Trophoblast cell (in vitro differentiated cells and primary cell): ENCODE data around the gene EML1.

Experiments
- DNase-seq, 2 donors: peaks; one replicate each; pipeline ENCODE4 v3.0.0-alpha.2; 2016
- H2AFZ ChIP-seq: 2 replicates; pipeline ENCODE4 v1.6.1; 2013; ENCODE audit warnings: low read length, moderate library complexity, mild to moderate bottlenecking; ENCODE audit not compliant: insufficient read depth, poor library complexity
- H2AK5ac ChIP-seq: 2 replicates; pipeline ENCODE4 v1.6.1; 2013; ENCODE audit warnings: mild to moderate bottlenecking, low read length
- H2BK120ac ChIP-seq: 2 replicates; pipeline ENCODE4 v1.6.1; 2013; ENCODE audit warnings: low read length, mild to moderate bottlenecking, moderate library complexity; ENCODE audit not compliant: insufficient read depth, poor library complexity
- H2BK12ac ChIP-seq: 2 replicates; pipeline ENCODE4 v1.6.1; 2013; ENCODE audit warnings: mild to moderate bottlenecking, low read length, moderate library complexity
- H2BK5ac ChIP-seq: 2 replicates; pipeline ENCODE4 v1.6.1; 2013; ENCODE audit warnings: low read length, low read depth, moderate library complexity, mild to moderate bottlenecking; ENCODE audit not compliant: poor library complexity
- H3K14ac ChIP-seq: 2 replicates; pipeline ENCODE4 v1.6.1; 2013; ENCODE audit warnings: mild to moderate bottlenecking, low read length
- H3K18ac ChIP-seq: 2 replicates; pipeline ENCODE4 v1.6.1; 2013; ENCODE audit warnings: mild to moderate bottlenecking, low read length
- H3K23ac ChIP-seq: 2 replicates; pipeline ENCODE4 v1.6.1; 2013; ENCODE audit warnings: low read length
- H3K27ac ChIP-seq: 2 replicates; pipeline ENCODE4 v1.5.1; 2013; ENCODE audit warnings: low read depth, mild to moderate bottlenecking, inconsistent platforms, low read length, moderate library complexity
- H3K27me3 ChIP-seq: 2 replicates; pipeline ENCODE4 v1.6.1; 2013; ENCODE audit warnings: inconsistent platforms, mild to moderate bottlenecking, low read length, moderate library complexity; ENCODE audit not compliant: insufficient read depth
- H3K36me3 ChIP-seq, 2 experiments: 1 replicate in 1 of 2; 2 replicates in 1 of 2; pipeline ENCODE4 v1.6.1; 2013; ENCODE audit warnings: low read length in 2 of 2, mild to moderate bottlenecking in 2 of 2, moderate library complexity in 1 of 2; ENCODE audit not compliant: insufficient read depth in 2 of 2, control insufficient read depth in 1 of 2
- H3K4ac ChIP-seq: 2 replicates; pipeline ENCODE4 v1.6.1; 2013; ENCODE audit warnings: low read depth, mild to moderate bottlenecking, low read length, moderate library complexity
- H3K4me1 ChIP-seq, 2 experiments: 1 replicate in 1 of 2; 2 replicates in 1 of 2; pipeline ENCODE4 v1.6.1; 2013; ENCODE audit warnings: low read length in 2 of 2, mild to moderate bottlenecking in 2 of 2, moderate library complexity in 1 of 2; ENCODE audit not compliant: insufficient read depth in 2 of 2, control insufficient read depth in 1 of 2
- H3K4me2 ChIP-seq: 2 replicates; pipeline ENCODE4 v1.6.1; 2013; ENCODE audit warnings: inconsistent platforms, mild to moderate bottlenecking, low read length, moderate library complexity
- H3K4me3 ChIP-seq: 2 replicates; pipeline ENCODE4 v1.5.1; 2013; ENCODE audit warnings: mild to moderate bottlenecking, low read depth, low read length, inconsistent platforms
- H3K79me1 ChIP-seq: one replicate; pipeline ENCODE4 v1.6.1; 2013; ENCODE audit warnings: low read length
- H3K79me2 ChIP-seq: 2 replicates; pipeline ENCODE4 v1.6.1; 2013; ENCODE audit warnings: low read length, mild to moderate bottlenecking; ENCODE audit not compliant: control insufficient read depth, insufficient read depth, poor library complexity
- H3K9ac ChIP-seq: 2 replicates; pipeline ENCODE4 v1.6.1; 2013; ENCODE audit warnings: mild to moderate bottlenecking, low read length
- H3K9me3 ChIP-seq: 2 replicates; pipeline ENCODE4 v1.6.1; 2013; ENCODE audit warnings: low read depth, mild to moderate bottlenecking, control low read depth, inconsistent platforms, low read length; ENCODE audit not compliant: insufficient read depth
- H4K12ac ChIP-seq: 2 replicates; pipeline ENCODE4 v1.6.1; 2013; ENCODE audit warnings: low read depth, mild to moderate bottlenecking, low read length, moderate library complexity
- H4K8ac ChIP-seq: 2 replicates; pipeline ENCODE4 v1.6.1; 2013; ENCODE audit warnings: low read depth, mild to moderate bottlenecking, low read length, moderate library complexity
- H4K91ac ChIP-seq: one replicate; pipeline ENCODE4 v1.6.1; 2013; ENCODE audit warnings: low read depth, mild to moderate bottlenecking, low read length, moderate library complexity
- WGBS: extraction: QIAGEN DNeasy Blood & Tissue Kit; methylation state at CpG from one replicate; pipeline ENCODE4 v1.1.7; 2013; ENCODE audit warnings: missing lambda C conversion rate; ENCODE audit not compliant: insufficient read length, insufficient coverage; ENCODE audit errors: extremely low coverage; 5-methylcytosine and 5-hydroxymethylcytosine counted together

EML1 gene

GRCh38 chr14:99980299-99980698 lies 187.1 kb downstream of the EML1 start:
- no CpG with 5 or more reads among the region's 7 CpGs for WGBS

GRCh38 chr14:99981806-99982205 lies 188.6 kb downstream of the EML1 start:
- Histone ChIP-seq H2AK5ac (no peak overlapping the region), H3K14ac (no peak overlapping the region), H2BK12ac (no peak overlapping the region), H2BK5ac (no peak overlapping the region), H2AFZ (no peak overlapping the region), H3K79me1 (no peaks in the 10 kb centered on the region), H3K9me3 (no peaks in the 10 kb centered on the region), H3K36me3 (no peaks in the 10 kb centered on the region), H4K8ac (no peak overlapping the region), H3K27ac (no peak overlapping the region), H3K4ac (no peak overlapping the region), H3K9ac (no peak overlapping the region), H3K18ac (no peak overlapping the region), H3K4me2 (no peak overlapping the region), H2BK120ac (no peak overlapping the region), H4K12ac (no peak overlapping the region), H3K27me3 (no peaks in the 10 kb centered on the region), H3K4me1 (no peaks in the 10 kb centered on the region), H3K4me3 (no peak overlapping the region), H4K91ac (no peak overlapping the region), H3K23ac (no peak overlapping the region), H3K79me2 (no peaks in the 10 kb centered on the region)
- DNase-seq = no peak
- no CpG with 5 or more reads among the region's 5 CpGs for whole genome bisulfite sequencing

More at GRCh38 chr14:99980299-99980698, 187.1 kb downstream of the EML1 start:
- H4K8ac ChIP-seq = no peak overlapping the region
- H2BK120ac ChIP-seq = no peak overlapping the region
- no peak overlapping the region for H3K4me2 ChIP-seq
- no peak for DNase-seq
- no peak overlapping the region for H2AK5ac ChIP-seq
- H3K27me3 ChIP-seq = no peaks in the 10 kb centered on the region
- H3K4me3 ChIP-seq = no peak overlapping the region
- H4K12ac ChIP-seq = no peak overlapping the region
- peaks cover 2% of the 10 kb centered on the region for H3K9me3 ChIP-seq
- H3K9ac ChIP-seq = no peak overlapping the region
- H3K14ac ChIP-seq = no peak overlapping the region
- H3K36me3 ChIP-seq = no peaks in the 10 kb centered on the region
- no peak overlapping the region for H3K23ac ChIP-seq
- H4K91ac ChIP-seq = no peak overlapping the region
- H2AFZ ChIP-seq = no peak overlapping the region
- H3K4me1 ChIP-seq = no peaks in the 10 kb centered on the region
- H2BK12ac ChIP-seq = no peak overlapping the region
- no peaks in the 10 kb centered on the region for H3K79me2 ChIP-seq
- H3K18ac ChIP-seq = peak overlapping the region; percentile 53
- no peak overlapping the region for H2BK5ac ChIP-seq
- no peaks in the 10 kb centered on the region for H3K79me1 ChIP-seq
- H3K27ac ChIP-seq = no peak overlapping the region
- no peak overlapping the region for H3K4ac ChIP-seq

GRCh38 chr14:99982537-99983250 lies 189.5 kb downstream of the EML1 start:
- no peaks in the 10 kb centered on the region for H3K79me1 ChIP-seq
- no peaks in the 10 kb centered on the region for H3K79me2 ChIP-seq
- H3K27ac ChIP-seq = no peak overlapping the region
- no peaks in the 10 kb centered on the region for H3K27me3 ChIP-seq
- H2BK12ac ChIP-seq = no peak overlapping the region
- H4K8ac ChIP-seq = no peak overlapping the region
- H2AFZ ChIP-seq = no peak overlapping the region
- H3K18ac ChIP-seq = no peak overlapping the region
- no peak overlapping the region for H4K91ac ChIP-seq
- no peak overlapping the region for H3K14ac ChIP-seq
- no peaks in the 10 kb centered on the region for H3K4me1 ChIP-seq
- H4K12ac ChIP-seq = no peak overlapping the region
- no peak overlapping the region for H2AK5ac ChIP-seq
- H2BK120ac ChIP-seq = no peak overlapping the region
- H3K4me2 ChIP-seq = no peak overlapping the region
- no CpG with 5 or more reads among the region's 5 CpGs for WGBS
- no peak overlapping the region for H3K4me3 ChIP-seq
- no peak overlapping the region for H3K9ac ChIP-seq
- no peak overlapping the region for H3K23ac ChIP-seq
- H3K36me3 ChIP-seq = no peaks in the 10 kb centered on the region
- H3K9me3 ChIP-seq = no peaks in the 10 kb centered on the region
- DNase-seq = peak in 1 of 2 donors; percentile 78
- H2BK5ac ChIP-seq = no peak overlapping the region
- no peak overlapping the region for H3K4ac ChIP-seq

GRCh38 chr14:99983251-99984015 lies 190.2 kb downstream of the EML1 start:
- H3K23ac ChIP-seq = no peak overlapping the region
- H2AFZ ChIP-seq = no peak overlapping the region
- H3K4ac ChIP-seq = no peak overlapping the region
- no peak overlapping the region for H3K14ac ChIP-seq
- H2BK12ac ChIP-seq = no peak overlapping the region
- no peak overlapping the region for H4K8ac ChIP-seq
- no peak overlapping the region for H3K4me2 ChIP-seq
- H3K9me3 ChIP-seq = no peaks in the 10 kb centered on the region
- H2AK5ac ChIP-seq = no peak overlapping the region
- no peak overlapping the region for H2BK120ac ChIP-seq
- no peaks in the 10 kb centered on the region for H3K27me3 ChIP-seq
- WGBS = no CpG with 5 or more reads among the region's 4 CpGs
- H3K4me3 ChIP-seq = no peak overlapping the region
- no peaks in the 10 kb centered on the region for H3K36me3 ChIP-seq
- no peak overlapping the region for H3K9ac ChIP-seq
- no peaks in the 10 kb centered on the region for H3K4me1 ChIP-seq
- H3K79me2 ChIP-seq = no peaks in the 10 kb centered on the region
- H2BK5ac ChIP-seq = no peak overlapping the region
- no peak overlapping the region for H3K18ac ChIP-seq
- no peak overlapping the region for H4K12ac ChIP-seq
- no peaks in the 10 kb centered on the region for H3K79me1 ChIP-seq
- DNase-seq = no peak
- no peak overlapping the region for H4K91ac ChIP-seq
- no peak overlapping the region for H3K27ac ChIP-seq
